Epidermal melanocyte (primary cell): ENCODE data around the gene PPIP5K2.
"Not testable (repeated sequence)": the region's sequence is repeated elsewhere in the genome, so short reads cannot be mapped to it uniquely, and the experiment has no call there.

ENCODE experiments used
- DNase-seq: peaks from one replicate; pipeline ENCODE4 v3.0.0; 2011; ENCODE audit warnings: low spot score; ENCODE audit not compliant: insufficient read length

Gene PPIP5K2

GRCh38 chr5:103120607-103121200 lies 603 bp downstream of the PPIP5K2 start:
- DNase-seq, result no peak

GRCh38 chr5:103122242-103122641 lies 2.1 kb downstream of the PPIP5K2 start:
- no peak for DNase-seq

GRCh38 chr5:103126557-103126956 lies 6.5 kb downstream of the PPIP5K2 start:
- DNase-seq, result no peak

- no peak for DNase-seq
Observed at GRCh38 chr5:103127292-103127817, 7.3 kb downstream of the PPIP5K2 start.

GRCh38 chr5:103128202-103128601 lies 8.1 kb downstream of the PPIP5K2 start:
- DNase-seq, result no peak

GRCh38 chr5:103132684-103133083 lies 12.6 kb downstream of the PPIP5K2 start:
- DNase-seq, result no peak

- no peak for DNase-seq
Observed at GRCh38 chr5:103133231-103133630, 13.1 kb downstream of the PPIP5K2 start.

- no peak for DNase-seq
Observed at GRCh38 chr5:103135461-103135860, 15.4 kb downstream of the PPIP5K2 start.

- no peak for DNase-seq
Observed at GRCh38 chr5:103138202-103138690, 18.1 kb downstream of the PPIP5K2 start.

- DNase-seq, result peak; percentile 71
Observed at GRCh38 chr5:103139264-103139865, 19.3 kb downstream of the PPIP5K2 start.

GRCh38 chr5:103142132-103142531 lies 22.0 kb downstream of the PPIP5K2 start:
- DNase-seq, result not testable (repeated sequence)

- DNase-seq, result no peak
Observed at GRCh38 chr5:103145196-103145595, 25.1 kb downstream of the PPIP5K2 start.

- DNase-seq, result no peak
Observed at GRCh38 chr5:103148213-103148612, 28.1 kb downstream of the PPIP5K2 start.

- DNase-seq, result no peak
Observed at GRCh38 chr5:103151156-103151555, 31.1 kb downstream of the PPIP5K2 start.

GRCh38 chr5:103166706-103167105 lies 46.6 kb downstream of the PPIP5K2 start:
- no peak for DNase-seq

GRCh38 chr5:103174147-103174546 lies 54.0 kb downstream of the PPIP5K2 start:
- no peak for DNase-seq

- DNase-seq, result no peak
Observed at GRCh38 chr5:103177543-103177942, 57.4 kb downstream of the PPIP5K2 start.

GRCh38 chr5:103178167-103178566 lies 58.1 kb downstream of the PPIP5K2 start:
- no peak for DNase-seq

- DNase-seq, result no peak
Observed at GRCh38 chr5:103186152-103186551, 66.1 kb downstream of the PPIP5K2 start.

- no peak for DNase-seq
Observed at GRCh38 chr5:103188436-103188835, 68.3 kb downstream of the PPIP5K2 start.

GRCh38 chr5:103203226-103203625 lies 83.1 kb downstream of the PPIP5K2 start:
- DNase-seq, result no peak

- not testable (repeated sequence) for DNase-seq
Observed at GRCh38 chr5:103204990-103205389, 84.9 kb downstream of the PPIP5K2 start.
